SJCRH30 (cell line): ENCODE data around the gene LHFPL3. TPM values are rescaled to one million over a fixed set of nuclear protein-coding genes. Genes with fewer than 3 reads are reported as not detected.

Experiments
- DNase-seq, 2 experiments: peaks; one replicate each; pipeline ENCODE4 v3.0.0-alpha.2; 2015 to 2020
- H3K27ac ChIP-seq: fragments of 250-450 bp; sonication (Bioruptor Pico); 2 replicates; pipeline ENCODE4 v1.5.1; 2020; ENCODE audit warnings: mild to moderate bottlenecking, moderate library complexity
- H3K27me3 ChIP-seq: fragments of 250-450 bp; sonication (Bioruptor Pico); 2 replicates; pipeline ENCODE4 v1.5.1; 2020; ENCODE audit warnings: mild to moderate bottlenecking, moderate library complexity
- H3K36me3 ChIP-seq: fragments of 250-450 bp; sonication (Bioruptor Pico); 2 replicates; pipeline ENCODE4 v1.5.1; 2020; ENCODE audit warnings: mild to moderate bottlenecking, moderate library complexity
- H3K4me1 ChIP-seq: fragments of 250-450 bp; sonication (Bioruptor Pico); 2 replicates; pipeline ENCODE4 v1.5.1; 2020; ENCODE audit warnings: mild to moderate bottlenecking, moderate library complexity
- H3K4me3 ChIP-seq: fragments of 250-450 bp; sonication (Bioruptor Pico); 2 replicates; pipeline ENCODE4 v1.5.1; 2020; ENCODE audit warnings: mild to moderate bottlenecking, moderate library complexity
- H3K9me3 ChIP-seq: fragments of 250-450 bp; sonication (Bioruptor Pico); replicated peaks from 2 replicates; pipeline ENCODE4 v1.5.1; 2020; ENCODE audit warnings: mild to moderate bottlenecking, moderate library complexity
- total RNA-seq: library from RNA; depleted of rRNA; stranded (reverse); fragments of >200 nt; shearing (Covaris generic); gene quantifications from 2 replicates; pipeline ENCODE4 v1.2.3, GENCODE V29; 2014

Gene LHFPL3
- total RNA-seq, 1 experiment from 2014 or later: 0.22 TPM

DNA sequence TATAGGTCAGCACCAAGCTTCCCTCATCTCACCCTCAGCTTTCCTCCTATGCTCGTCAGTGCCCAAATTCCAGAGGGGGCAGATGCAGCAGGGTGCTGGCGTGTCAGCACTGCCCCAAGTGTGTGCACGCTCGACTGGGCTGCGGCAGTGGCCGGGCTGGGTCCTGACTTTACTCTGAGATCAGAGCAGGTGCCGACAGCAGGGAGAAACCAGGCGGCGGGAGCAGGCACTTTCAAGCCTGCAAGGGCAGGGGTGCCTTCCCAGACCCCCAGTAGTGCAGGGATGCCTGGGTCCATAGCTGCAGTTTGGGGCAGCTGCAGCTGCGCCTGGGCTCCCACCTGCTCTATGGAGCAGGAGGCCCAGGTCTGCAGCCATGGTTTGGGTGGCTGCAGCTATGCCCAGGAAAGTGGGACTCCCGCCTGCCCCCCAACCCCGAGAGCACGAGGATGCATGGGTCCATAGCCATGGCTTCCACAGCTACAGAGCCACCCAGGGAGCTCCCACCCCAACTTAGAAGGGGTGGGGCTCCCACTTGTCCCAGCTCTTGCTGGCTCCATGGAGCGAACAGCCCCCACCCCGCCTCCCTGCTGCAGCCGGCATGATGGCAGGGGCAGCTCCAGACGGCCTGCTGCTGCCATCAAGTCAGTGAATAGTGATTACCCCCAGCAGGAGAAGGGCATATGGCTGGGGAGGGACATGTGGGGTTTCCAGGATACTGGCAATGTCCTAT lies 486.4 kb downstream of the LHFPL3 start:
- H3K36me3 ChIP-seq: no peaks in the 10 kb centered on the region
- no peak for DNase-seq
- no peaks in the 10 kb centered on the region for H3K27me3 ChIP-seq

DNA sequence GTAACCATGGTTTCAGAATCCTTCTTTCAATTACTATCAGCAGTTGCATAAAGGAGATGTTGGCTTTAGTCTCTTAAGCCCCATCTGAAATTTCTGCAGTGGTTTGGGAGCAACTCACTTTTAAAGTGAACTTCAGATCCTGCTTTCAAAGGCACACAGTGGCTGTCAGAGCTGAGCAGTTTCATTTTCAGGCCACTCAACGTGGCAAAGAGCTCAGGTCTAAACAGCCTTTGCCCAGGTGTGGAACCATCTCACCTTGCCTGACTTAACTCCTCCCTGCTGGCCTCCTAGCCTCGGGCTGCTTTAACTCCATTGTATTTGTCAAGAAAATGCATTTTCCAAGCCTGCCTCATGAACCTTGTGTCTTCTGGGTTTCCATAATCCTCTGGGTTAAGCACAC lies 488.1 kb downstream of the LHFPL3 start:
- DNase-seq: no peak
- H3K27me3 ChIP-seq: no peaks in the 10 kb centered on the region

More for the DNA sequence above, 486.4 kb downstream of the LHFPL3 start:
- no peaks in the 10 kb centered on the region for H3K9me3 ChIP-seq
- no peaks in the 10 kb centered on the region for H3K4me1 ChIP-seq
- no peak overlapping the region for H3K4me3 ChIP-seq
- no peak overlapping the region for H3K27ac ChIP-seq

DNA sequence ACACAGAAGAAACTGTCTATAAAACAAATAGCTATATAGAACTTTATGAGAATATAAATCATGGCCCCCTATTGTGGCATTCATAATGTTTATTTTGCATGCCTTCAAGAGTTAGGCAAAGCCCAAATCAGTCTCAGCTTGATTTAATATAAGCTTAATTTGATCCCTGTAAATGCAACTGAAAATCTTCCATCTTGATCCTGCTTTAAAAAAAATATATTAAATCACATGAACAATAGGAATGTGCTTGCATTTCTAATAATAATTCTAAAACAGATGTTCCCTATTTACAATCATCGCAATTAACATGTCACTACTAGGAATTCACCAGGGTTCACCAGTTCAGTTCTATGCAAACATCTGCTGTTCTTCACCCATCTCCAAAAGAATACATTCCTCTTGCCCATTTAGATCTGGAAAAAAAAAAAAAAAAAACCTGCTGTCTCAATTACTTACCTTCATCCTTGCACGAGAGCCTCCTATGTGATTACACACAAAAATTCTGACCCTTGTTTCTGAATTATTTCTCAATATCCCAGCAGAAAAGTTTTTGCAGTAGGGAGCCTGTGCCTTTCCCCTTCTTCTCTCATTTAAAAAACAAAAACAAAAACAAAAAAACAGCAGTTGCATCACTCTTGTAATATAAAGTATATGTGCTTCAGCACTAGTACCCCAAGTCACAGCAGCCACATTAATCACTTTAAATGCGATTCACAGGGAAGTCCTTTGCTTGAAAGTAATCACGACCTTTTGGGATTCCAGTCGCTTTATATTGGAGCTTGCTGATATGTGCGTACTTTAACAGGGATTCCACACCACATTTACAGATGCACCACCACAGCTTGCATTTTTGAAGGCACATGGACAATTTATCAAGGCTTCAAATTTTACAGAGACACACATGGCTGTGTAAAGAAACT lies 490.8 kb downstream of the LHFPL3 start:
- H3K27ac ChIP-seq: no peak overlapping the region
- H3K36me3 ChIP-seq: no peaks in the 10 kb centered on the region
- H3K9me3 ChIP-seq: no peaks in the 10 kb centered on the region
- no peak for DNase-seq
- H3K27me3 ChIP-seq: no peaks in the 10 kb centered on the region
- no peaks in the 10 kb centered on the region for H3K4me1 ChIP-seq
- H3K4me3 ChIP-seq: no peak overlapping the region

More for the DNA sequence above, 488.1 kb downstream of the LHFPL3 start:
- Histone ChIP-seq H3K4me3 (no peak overlapping the region), H3K27ac (no peak overlapping the region), H3K9me3 (no peaks in the 10 kb centered on the region), H3K4me1 (no peaks in the 10 kb centered on the region), H3K36me3 (no peaks in the 10 kb centered on the region)

DNA sequence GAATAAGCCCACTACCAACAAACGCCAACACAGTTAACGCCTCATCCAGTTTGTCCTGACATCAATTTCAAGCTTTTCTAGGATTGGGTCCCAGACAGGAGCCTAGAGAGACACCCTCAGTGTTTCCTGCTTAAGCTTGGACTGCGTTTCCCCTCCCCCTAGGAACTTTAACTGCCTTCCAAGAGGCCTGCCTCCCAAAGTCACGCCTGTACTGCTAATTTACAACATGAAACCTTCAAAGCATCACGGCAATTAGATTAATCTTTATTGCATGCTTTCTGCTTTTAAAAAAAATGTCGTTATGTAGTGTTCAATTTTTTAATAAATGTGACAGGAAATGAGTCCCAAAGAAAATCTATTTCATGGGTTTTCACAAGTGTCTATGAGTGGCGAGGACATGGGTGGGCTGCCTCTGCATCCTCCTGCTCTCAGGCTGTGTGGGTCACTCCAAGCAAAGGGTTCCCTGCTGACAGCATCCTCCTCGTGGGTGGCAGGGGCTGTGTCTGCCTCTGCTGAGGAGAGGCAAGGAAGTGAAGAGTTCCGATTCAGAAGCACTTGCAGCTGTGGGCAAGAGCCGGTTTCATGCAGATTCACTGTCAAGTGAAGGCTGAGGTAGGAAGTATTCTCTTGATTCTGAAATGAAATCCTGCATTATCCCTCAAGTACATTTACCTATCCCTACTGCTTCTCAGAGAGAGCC lies 492.6 kb downstream of the LHFPL3 start:
- DNase-seq: no peak
- Histone ChIP-seq H3K27me3 (no peaks in the 10 kb centered on the region), H3K9me3 (no peaks in the 10 kb centered on the region), H3K27ac (no peak overlapping the region), H3K36me3 (no peaks in the 10 kb centered on the region), H3K4me3 (no peak overlapping the region), H3K4me1 (no peaks in the 10 kb centered on the region)

DNA sequence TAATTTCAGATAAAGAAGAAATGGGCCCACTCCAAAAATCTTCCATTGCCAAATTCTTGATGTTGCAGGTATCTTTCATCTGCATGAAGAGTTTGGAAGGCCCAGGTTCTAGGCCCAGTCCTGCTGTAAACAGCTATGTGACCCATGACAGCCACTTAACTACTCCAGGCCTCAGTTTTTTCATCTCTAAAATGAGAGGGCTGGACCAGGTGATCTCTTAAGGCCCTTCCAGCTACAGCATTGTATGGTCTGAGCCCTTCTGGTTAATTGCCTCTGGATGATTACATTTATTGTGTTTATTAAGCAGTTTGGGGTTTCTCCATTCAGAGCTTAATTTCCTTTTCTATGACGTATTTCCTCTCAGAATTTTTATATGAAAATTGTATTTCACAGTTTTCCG lies 494.8 kb downstream of the LHFPL3 start:
- no peak overlapping the region for H3K4me3 ChIP-seq
- no peak for DNase-seq
- H3K27me3 ChIP-seq: no peaks in the 10 kb centered on the region
- H3K27ac ChIP-seq: no peak overlapping the region
- no peaks in the 10 kb centered on the region for H3K36me3 ChIP-seq
- H3K4me1 ChIP-seq: no peaks in the 10 kb centered on the region
- H3K9me3 ChIP-seq: no peaks in the 10 kb centered on the region

DNA sequence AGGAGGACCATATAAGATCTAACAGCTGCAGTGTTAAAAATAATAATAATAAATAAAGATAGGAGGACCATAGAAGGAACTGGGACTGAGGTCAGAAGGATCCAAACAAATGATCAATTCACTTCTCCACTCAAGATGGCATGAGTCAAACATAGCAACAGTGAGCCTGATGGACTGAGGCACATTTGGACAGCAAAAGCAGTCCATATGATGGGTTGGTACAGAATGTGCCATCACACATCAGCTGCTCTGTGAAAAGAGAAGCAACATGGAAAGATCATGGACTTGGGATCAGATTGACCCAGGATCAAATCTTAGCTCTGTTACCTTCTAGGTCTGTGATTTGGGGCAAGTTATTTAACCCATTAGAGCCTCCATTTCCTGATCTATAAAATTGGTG lies 496.7 kb downstream of the LHFPL3 start:
- Histone ChIP-seq H3K4me1 (no peaks in the 10 kb centered on the region), H3K9me3 (no peaks in the 10 kb centered on the region), H3K36me3 (no peaks in the 10 kb centered on the region), H3K27ac (no peak overlapping the region), H3K27me3 (no peaks in the 10 kb centered on the region), H3K4me3 (no peak overlapping the region)
- no peak for DNase-seq

DNA sequence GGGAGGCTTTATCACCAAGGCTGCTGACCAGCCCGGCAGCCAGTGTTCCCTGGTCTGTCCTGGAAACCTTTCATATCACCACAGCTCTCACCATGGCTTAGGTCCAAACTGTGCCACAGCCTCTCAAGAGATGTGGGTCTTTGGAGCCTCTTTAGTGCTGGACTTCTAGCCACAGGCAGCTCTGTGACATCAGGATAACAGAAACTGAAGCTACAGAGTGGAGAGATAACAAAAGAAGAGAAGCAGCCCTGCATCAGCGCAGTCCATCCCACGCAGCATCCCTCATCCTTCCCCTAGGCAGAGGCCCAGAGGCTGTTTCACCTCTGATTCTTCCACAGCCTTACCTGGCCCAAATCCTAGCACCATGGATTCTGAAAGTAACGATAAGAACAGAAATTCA lies 497.7 kb downstream of the LHFPL3 start:
- Histone ChIP-seq H3K27ac (no peak overlapping the region), H3K27me3 (no peaks in the 10 kb centered on the region), H3K4me1 (no peaks in the 10 kb centered on the region), H3K4me3 (no peak overlapping the region), H3K9me3 (no peaks in the 10 kb centered on the region), H3K36me3 (no peaks in the 10 kb centered on the region)
- no peak for DNase-seq

DNA sequence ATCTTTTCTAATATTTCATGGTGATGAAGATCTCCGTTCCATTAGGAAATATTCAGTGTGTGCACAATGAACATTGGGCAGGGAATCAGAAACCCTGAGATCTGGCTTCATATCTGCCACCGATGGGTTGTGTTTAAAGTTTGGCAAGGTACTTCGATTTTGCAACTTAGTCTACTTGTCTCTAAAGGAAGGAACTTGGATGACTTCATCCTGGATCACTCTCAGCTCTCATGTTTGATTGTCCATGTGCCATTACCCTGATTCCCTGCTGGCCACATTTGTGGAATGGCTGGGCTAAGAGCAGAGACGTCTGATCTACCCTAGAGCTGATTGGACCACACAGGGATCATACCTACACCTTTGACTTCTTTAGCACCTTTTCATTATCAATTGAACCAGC lies 508.6 kb downstream of the LHFPL3 start:
- no peaks in the 10 kb centered on the region for H3K4me1 ChIP-seq
- H3K36me3 ChIP-seq: no peaks in the 10 kb centered on the region
- no peak overlapping the region for H3K4me3 ChIP-seq
- no peak overlapping the region for H3K27ac ChIP-seq
- H3K27me3 ChIP-seq: no peaks in the 10 kb centered on the region
- H3K9me3 ChIP-seq: no peaks in the 10 kb centered on the region
- no peak for DNase-seq

DNA sequence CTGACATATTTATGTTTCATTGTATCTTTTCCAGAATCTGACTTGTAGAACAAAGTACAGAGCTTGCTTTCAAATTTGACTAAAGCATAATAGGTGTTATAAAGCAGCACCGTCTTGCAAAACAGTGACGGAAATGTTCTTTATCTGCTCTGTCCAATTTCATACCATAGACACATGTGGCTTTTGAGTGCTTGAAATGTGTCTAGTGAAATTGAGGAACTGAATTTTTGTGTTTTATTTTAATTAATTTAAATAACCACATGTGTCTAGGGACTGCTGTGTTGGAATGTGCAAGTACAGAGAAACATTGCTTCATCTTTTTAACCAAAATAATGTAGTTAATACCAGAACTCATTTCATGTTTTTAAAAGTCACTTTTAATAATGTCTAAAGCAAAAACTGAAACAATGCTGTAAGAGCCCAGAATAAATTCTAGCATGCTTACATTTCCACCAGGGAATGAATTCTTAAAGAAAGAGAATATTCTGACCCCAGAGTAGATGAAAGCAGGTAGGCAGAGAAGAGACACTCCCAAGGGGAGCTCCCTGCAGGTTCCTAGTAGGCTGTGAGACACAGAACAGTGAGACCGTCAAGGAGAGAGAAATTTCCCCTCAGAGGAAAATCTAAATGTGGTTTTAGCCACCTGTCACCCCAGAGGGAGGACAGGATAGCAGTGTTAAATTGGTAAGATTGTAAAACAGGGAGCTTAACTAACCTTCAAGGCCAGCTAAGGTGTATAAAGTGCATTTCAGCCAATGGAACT lies 510.3 kb downstream of the LHFPL3 start:
- H3K27ac ChIP-seq: no peak overlapping the region
- H3K9me3 ChIP-seq: no peaks in the 10 kb centered on the region
- H3K4me1 ChIP-seq: no peaks in the 10 kb centered on the region
- H3K4me3 ChIP-seq: no peak overlapping the region
- H3K36me3 ChIP-seq: no peaks in the 10 kb centered on the region
- DNase-seq: no peak
- H3K27me3 ChIP-seq: no peaks in the 10 kb centered on the region

DNA sequence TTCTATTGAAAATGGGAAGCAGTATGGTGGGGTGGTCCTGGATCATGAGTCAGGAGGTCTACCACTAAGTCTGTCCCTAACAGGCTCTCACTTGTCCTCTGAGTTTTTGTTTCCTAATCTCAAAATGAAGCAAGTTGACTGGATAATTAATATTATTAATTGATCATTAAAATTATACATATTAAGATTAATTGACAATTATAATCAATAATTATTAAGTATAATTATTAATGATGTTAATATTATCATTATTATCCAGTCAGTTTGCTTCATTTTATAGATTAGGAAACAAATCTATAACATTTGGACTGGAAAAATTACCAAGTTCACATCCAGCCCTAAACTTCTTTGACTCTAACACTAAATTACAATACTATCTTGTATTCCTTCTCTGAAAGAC lies 511.4 kb downstream of the LHFPL3 start:
- H3K36me3 ChIP-seq: no peaks in the 10 kb centered on the region
- no peak overlapping the region for H3K4me3 ChIP-seq
- no peaks in the 10 kb centered on the region for H3K9me3 ChIP-seq
- H3K4me1 ChIP-seq: no peaks in the 10 kb centered on the region
- H3K27ac ChIP-seq: no peak overlapping the region
- no peaks in the 10 kb centered on the region for H3K27me3 ChIP-seq
- no peak for DNase-seq

DNA sequence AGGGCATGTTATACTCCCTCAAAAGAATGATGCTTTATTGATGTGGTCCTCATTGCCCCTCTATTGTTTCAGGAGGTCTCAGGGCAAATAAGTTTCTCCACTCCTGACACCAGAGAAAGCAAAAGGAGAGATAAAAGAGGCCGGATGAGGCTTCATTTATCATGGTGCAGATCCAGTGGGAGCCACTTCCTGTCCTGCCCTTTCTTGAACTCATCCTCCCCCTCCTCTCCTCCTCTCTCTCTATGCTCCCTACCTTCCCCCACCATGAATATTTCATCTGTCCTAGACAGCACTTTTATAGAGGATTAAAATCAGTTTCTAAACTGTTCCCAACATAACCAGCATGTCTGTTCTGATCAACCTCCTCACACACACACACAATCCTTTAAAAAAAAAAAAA lies 513.4 kb downstream of the LHFPL3 start:
- H3K9me3 ChIP-seq: no peaks in the 10 kb centered on the region
- no peaks in the 10 kb centered on the region for H3K4me1 ChIP-seq
- no peaks in the 10 kb centered on the region for H3K36me3 ChIP-seq
- DNase-seq: no peak
- no peak overlapping the region for H3K4me3 ChIP-seq
- H3K27me3 ChIP-seq: 0 out of 2 replicates have a peak, but pooled peaks cover under 1% of the 10 kb centered on the region
- no peak overlapping the region for H3K27ac ChIP-seq

DNA sequence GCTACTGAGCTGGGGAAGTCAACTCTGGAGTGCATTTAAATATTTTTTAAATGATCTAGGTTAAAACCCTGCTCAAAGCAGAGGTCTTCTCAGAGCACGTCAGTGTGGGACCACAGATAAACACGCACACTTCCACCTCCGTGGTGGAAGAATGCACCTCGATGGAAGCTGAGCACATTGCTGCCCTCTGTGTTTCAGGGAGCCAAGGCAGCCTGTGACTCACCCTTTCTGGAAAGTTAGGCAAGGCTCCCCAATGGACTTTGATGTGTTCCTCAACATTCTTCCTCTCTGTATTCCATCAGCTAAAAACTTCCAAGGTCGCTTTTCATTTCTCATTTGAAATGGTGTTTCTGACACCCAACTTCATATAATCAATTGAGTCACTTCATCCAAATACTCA lies 514.8 kb downstream of the LHFPL3 start:
- Histone ChIP-seq H3K27ac (no peak overlapping the region), H3K4me1 (no peaks in the 10 kb centered on the region), H3K9me3 (no peaks in the 10 kb centered on the region), H3K36me3 (no peaks in the 10 kb centered on the region), H3K4me3 (no peak overlapping the region), H3K27me3 (0 out of 2 replicates have a peak, but pooled peaks cover 4% of the 10 kb centered on the region)
- DNase-seq: no peak

DNA sequence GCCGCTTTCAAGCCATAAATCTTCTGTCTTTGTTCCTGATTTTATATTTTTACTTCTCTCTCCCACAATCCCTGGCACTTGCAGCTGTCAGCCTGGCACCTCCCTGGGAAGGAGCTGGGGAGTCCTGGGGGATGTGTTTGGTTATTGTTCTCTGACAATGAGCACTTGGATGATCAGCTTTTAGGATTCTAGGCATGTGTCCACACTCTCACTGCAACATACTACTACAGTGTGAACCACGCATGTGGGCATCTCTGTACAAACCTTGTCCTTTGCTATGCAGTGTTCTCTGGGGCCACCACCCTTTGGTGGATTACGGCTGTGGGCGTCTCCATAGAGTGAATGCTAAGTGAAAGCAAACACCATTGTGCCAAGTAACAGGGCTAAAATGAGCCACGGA lies 517.2 kb downstream of the LHFPL3 start:
- no peak for DNase-seq
- no peaks in the 10 kb centered on the region for H3K4me1 ChIP-seq
- 0 out of 2 replicates have a peak, but pooled peaks cover 4% of the 10 kb centered on the region for H3K27me3 ChIP-seq
- H3K27ac ChIP-seq: no peak overlapping the region
- no peaks in the 10 kb centered on the region for H3K36me3 ChIP-seq
- no peak overlapping the region for H3K4me3 ChIP-seq
- H3K9me3 ChIP-seq: no peaks in the 10 kb centered on the region

DNA sequence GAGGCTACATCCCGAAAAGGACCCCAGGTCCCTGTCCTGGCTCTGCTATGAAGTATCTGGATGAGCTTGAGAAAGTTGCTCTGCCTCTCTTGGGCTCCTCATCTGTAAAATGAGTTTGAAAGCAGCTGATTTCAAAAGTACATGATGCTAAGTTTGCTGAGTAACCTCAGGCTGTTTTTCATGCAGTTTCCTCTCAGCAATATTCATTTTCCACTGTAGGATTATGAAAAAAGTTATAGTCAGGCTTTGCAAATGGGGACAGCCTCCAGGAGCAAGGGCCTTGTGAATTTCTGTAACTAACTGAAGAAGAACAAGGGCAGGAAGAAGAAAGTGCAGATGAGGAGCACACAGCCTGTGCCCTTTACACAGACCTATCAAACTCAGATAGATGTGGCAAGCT lies 518.3 kb downstream of the LHFPL3 start:
- Histone ChIP-seq H3K36me3 (no peaks in the 10 kb centered on the region), H3K27ac (no peak overlapping the region), H3K27me3 (0 out of 2 replicates have a peak, but pooled peaks cover 4% of the 10 kb centered on the region), H3K4me3 (no peak overlapping the region), H3K4me1 (no peaks in the 10 kb centered on the region), H3K9me3 (no peaks in the 10 kb centered on the region)
- no peak for DNase-seq
